HepG2 (cell line): ENCODE measurements around the gene HMBS. TPM values are rescaled to one million over a fixed set of nuclear protein-coding genes. Genes with fewer than 3 reads are reported as not detected.

Experiments
- ADNP ChIP-seq: sonication (generic); formaldehyde crosslinking; IDR thresholded peaks from 2 replicates; pipeline ENCODE4 v1.4.0; 2020; ENCODE audit warnings: missing genetic modification reagents
- AKAP8 ChIP-seq: sonication (generic); formaldehyde crosslinking; IDR thresholded peaks from 2 replicates; pipeline ENCODE4 v1.5.1; 2020; ENCODE audit warnings: mild to moderate bottlenecking, missing genetic modification reagents
- ATRX ChIP-seq: sonication (generic); formaldehyde crosslinking; IDR thresholded peaks from 2 replicates; pipeline ENCODE4 v1.4.0; 2020; ENCODE audit warnings: missing genetic modification reagents, borderline replicate concordance
- BRCA1 ChIP-seq: sonication (generic); formaldehyde crosslinking; IDR thresholded peaks from 2 replicates; pipeline ENCODE4 v1.4.0; 2020; ENCODE audit warnings: missing genetic modification reagents
- CC2D1A ChIP-seq: sonication (generic); formaldehyde crosslinking; IDR thresholded peaks from 2 replicates; pipeline ENCODE4 v1.8.1; 2023; ENCODE audit warnings: mild to moderate bottlenecking, missing genetic modification reagents
- ELF1 ChIP-seq: sonication (generic); formaldehyde crosslinking; IDR thresholded peaks from 2 replicates; pipeline ENCODE4 v1.4.0; 2020; ENCODE audit warnings: missing genetic modification reagents
- ERF ChIP-seq: IDR thresholded peaks from 2 replicates; pipeline ENCODE4 v1.6.1; 2018; ENCODE audit warnings: missing biosample characterization, missing genetic modification reagents
- KDM6A ChIP-seq: IDR thresholded peaks from 2 replicates; pipeline ENCODE4 v1.6.1; 2016; ENCODE audit warnings: low read depth
- KLF12 ChIP-seq: sonication (generic); formaldehyde crosslinking; IDR thresholded peaks from 2 replicates; pipeline ENCODE4 v1.4.0; 2020; ENCODE audit warnings: missing genetic modification reagents, borderline replicate concordance
- NFE2L1 ChIP-seq: sonication (generic); formaldehyde crosslinking; IDR thresholded peaks from 2 replicates; pipeline ENCODE4 v1.4.0; 2020; ENCODE audit warnings: missing genetic modification reagents, mild to moderate bottlenecking, borderline replicate concordance
- NR3C1 ChIP-seq: sonication (generic); formaldehyde crosslinking; IDR thresholded peaks from 2 replicates; pipeline ENCODE4 v1.4.0; 2020; ENCODE audit warnings: missing genetic modification reagents
- PHF21A ChIP-seq: sonication (generic); formaldehyde crosslinking; IDR thresholded peaks from 2 replicates; pipeline ENCODE4 v1.5.0; 2020; ENCODE audit warnings: mild to moderate bottlenecking, missing genetic modification reagents
- PHF8 ChIP-seq: sonication (generic); formaldehyde crosslinking; IDR thresholded peaks from 2 replicates; pipeline ENCODE4 v1.5.0; 2020; ENCODE audit warnings: missing genetic modification reagents
- PRMT3 ChIP-seq: sonication (generic); formaldehyde crosslinking; IDR thresholded peaks from 2 replicates; pipeline ENCODE4 v1.8.1; 2022; ENCODE audit warnings: low read depth, mild to moderate bottlenecking, moderate library complexity, missing genetic modification reagents, borderline replicate concordance
- REL ChIP-seq: sonication (generic); formaldehyde crosslinking; conservative IDR thresholded peaks from 2 replicates; pipeline ENCODE4 v1.8.0; 2022; ENCODE audit warnings: mild to moderate bottlenecking, missing genetic modification reagents, moderate library complexity
- STAT5B ChIP-seq: sonication (generic); formaldehyde crosslinking; IDR thresholded peaks from 2 replicates; pipeline ENCODE4 v1.4.0; 2020; ENCODE audit warnings: missing genetic modification reagents
- ZBTB8A ChIP-seq: sonication (generic); formaldehyde crosslinking; IDR thresholded peaks from 2 replicates; pipeline ENCODE4 v1.4.0; 2020; ENCODE audit warnings: mild to moderate bottlenecking, low read depth, missing genetic modification reagents, borderline replicate concordance
- ZNF253 ChIP-seq: sonication (generic); formaldehyde crosslinking; IDR thresholded peaks from 2 replicates; pipeline ENCODE4 v1.8.0; 2022; ENCODE audit warnings: mild to moderate bottlenecking, missing genetic modification reagents, borderline replicate concordance
- ZNF30 ChIP-seq: sonication (generic); formaldehyde crosslinking; IDR thresholded peaks from 2 replicates; pipeline ENCODE4 v1.5.0; 2020; ENCODE audit warnings: mild to moderate bottlenecking, missing genetic modification reagents
- ZNF567 ChIP-seq: sonication (generic); formaldehyde crosslinking; IDR thresholded peaks from 2 replicates; pipeline ENCODE4 v1.8.1; 2023; ENCODE audit warnings: mild to moderate bottlenecking, missing genetic modification reagents, borderline replicate concordance
- ZNF652 ChIP-seq: IDR thresholded peaks from 2 replicates; pipeline ENCODE4 v1.6.1; 2016; ENCODE audit warnings: low read depth, borderline replicate concordance
- ZNF75D ChIP-seq: sonication (generic); formaldehyde crosslinking; IDR thresholded peaks from 2 replicates; pipeline ENCODE4 v1.8.1; 2023; ENCODE audit warnings: missing genetic modification reagents, mild to moderate bottlenecking, borderline replicate concordance
- ZSCAN20 ChIP-seq: sonication (generic); formaldehyde crosslinking; IDR thresholded peaks from 2 replicates; pipeline ENCODE4 v1.4.0; 2020; ENCODE audit warnings: missing genetic modification reagents, mild to moderate bottlenecking, borderline replicate concordance
- polyA plus RNA-seq, 8 experiments: library from polyadenylated mRNA; depleted of rRNA in 3 of 8; stranded (reverse) in 7 of 8; unstranded in 1 of 8; fragments of >200 nt; fragmentation: Illumina TruSeq in 4 of 8; extraction: Trizol in 4 of 8; gene quantifications; 2 replicates each; pipeline versions ENCODE4 v1.2.1 to v1.2.3, GENCODE V29; 2011 to 2016; ENCODE audit warnings: low read depth in 4 of 8, missing spikeins in 1 of 8, mixed read lengths in 1 of 8; ENCODE audit not compliant: insufficient read depth in 1 of 8
- total RNA-seq, 5 experiments: library from RNA; depleted of rRNA; stranded (reverse); fragments of >200 nt; fragmentation: Illumina TruSeq; extraction: Trizol; gene quantifications; 2 replicates each; pipeline ENCODE4 v1.2.3, GENCODE V29; 2016; ENCODE audit warnings: low read depth in 1 of 5
- TF ChIP-seq, protein P1 (sequence below): sonication (generic); formaldehyde crosslinking; IDR thresholded peaks from 2 replicates; pipeline ENCODE4 v1.9.0; 2021; ENCODE audit warnings: missing genetic modification reagents, mild to moderate bottlenecking, borderline replicate concordance
- TF ChIP-seq, protein P2 (sequence below): IDR thresholded peaks from 2 replicates; pipeline ENCODE4 v1.6.1; 2016; ENCODE audit warnings: control low read depth
- TF ChIP-seq, protein P3 (sequence below): sonication (generic); formaldehyde crosslinking; IDR thresholded peaks from 2 replicates; pipeline ENCODE4 v1.4.0; 2020; ENCODE audit warnings: low read depth, mild to moderate bottlenecking, missing genetic modification reagents
- TF ChIP-seq, protein P4 (sequence below): sonication (generic); formaldehyde crosslinking; IDR thresholded peaks from 2 replicates; pipeline ENCODE4 v1.4.0; 2020; ENCODE audit warnings: missing genetic modification reagents

The HMBS gene
- total and polyA plus RNA-seq, 2 of the 13 experiments (the other 11 are each of a cell fraction or from before 2014, with no cell fraction given), result 9.4 to 46.9 TPM

DNA sequence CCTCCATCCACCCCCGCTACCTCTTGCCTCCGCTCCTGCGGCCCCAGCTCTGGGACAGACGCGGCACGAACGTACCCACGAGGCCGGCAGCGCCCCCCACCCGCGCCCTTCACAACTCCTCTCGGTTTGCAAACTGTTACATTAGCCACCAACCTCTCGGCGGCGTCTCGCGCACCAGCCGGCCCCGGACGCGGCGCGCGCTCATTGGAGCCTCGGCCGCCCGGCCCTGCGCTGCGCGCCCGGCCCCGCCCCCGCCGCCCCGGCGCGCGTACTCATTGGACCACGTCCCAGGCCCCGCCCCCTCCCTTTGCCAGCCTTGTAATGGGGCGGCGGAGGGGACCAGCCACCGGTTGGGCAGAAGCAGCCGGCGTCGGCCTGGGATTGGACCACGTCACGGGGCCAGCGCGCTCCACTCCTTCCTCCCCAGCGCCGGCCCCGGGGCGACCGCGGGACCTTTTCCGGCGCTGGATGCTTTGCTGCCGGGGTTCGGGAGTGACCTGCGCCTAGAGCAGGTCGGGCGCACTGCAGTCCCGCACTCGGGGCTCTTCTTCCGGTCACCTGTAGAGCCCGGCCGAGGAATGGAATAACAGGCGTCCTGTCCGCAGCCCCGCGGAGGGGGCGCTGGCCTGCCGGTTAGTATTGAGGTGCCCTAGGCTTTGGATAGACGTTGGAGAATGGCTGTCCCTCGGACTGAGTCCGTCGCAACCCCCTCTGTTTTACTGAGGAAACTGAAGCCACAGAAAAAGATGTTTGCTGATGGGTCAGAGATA, 27.5 kb upstream of the HMBS start, which contains the start of gene HYOU1 (continued):
- TF ChIP-seq ATRX, result no peak
- TF ChIP-seq ZNF75D (CRISPR knock-in tag), result no peak
- TF ChIP-seq AKAP8 (CRISPR knock-in tag), result 0 out of 2 replicates have a peak, but pooled peaks have one; percentile 8
- TF ChIP-seq ZBTB8A (CRISPR knock-in tag), result no peak
- no peak for TF ChIP-seq BRCA1
- no peak for TF ChIP-seq REL
- TF ChIP-seq ZNF253 (CRISPR knock-in tag), result no peak
- TF ChIP-seq KDM6A (CRISPR knock-in tag), result no peak
- TF ChIP-seq KLF12 (CRISPR knock-in tag), result no peak
- TF ChIP-seq PHF8 (CRISPR knock-in tag), result peak; percentile 76
- TF ChIP-seq ZNF567 (CRISPR knock-in tag), result no peak
- TF ChIP-seq, protein P1, sequence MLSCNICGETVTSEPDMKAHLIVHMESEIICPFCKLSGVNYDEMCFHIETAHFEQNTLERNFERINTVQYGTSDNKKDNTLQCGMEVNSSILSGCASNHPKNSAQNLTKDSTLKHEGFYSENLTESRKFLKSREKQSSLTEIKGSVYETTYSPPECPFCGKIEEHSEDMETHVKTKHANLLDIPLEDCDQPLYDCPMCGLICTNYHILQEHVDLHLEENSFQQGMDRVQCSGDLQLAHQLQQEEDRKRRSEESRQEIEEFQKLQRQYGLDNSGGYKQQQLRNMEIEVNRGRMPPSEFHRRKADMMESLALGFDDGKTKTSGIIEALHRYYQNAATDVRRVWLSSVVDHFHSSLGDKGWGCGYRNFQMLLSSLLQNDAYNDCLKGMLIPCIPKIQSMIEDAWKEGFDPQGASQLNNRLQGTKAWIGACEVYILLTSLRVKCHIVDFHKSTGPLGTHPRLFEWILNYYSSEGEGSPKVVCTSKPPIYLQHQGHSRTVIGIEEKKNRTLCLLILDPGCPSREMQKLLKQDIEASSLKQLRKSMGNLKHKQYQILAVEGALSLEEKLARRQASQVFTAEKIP (CRISPR knock-in tag), result no peak
- TF ChIP-seq ADNP (CRISPR knock-in tag), result no peak
- peak; percentile 54; the same call in 1 of the 2 replicates for TF ChIP-seq ZNF652 (CRISPR knock-in tag)
- no peak for TF ChIP-seq PRMT3 (CRISPR knock-in tag)
- TF ChIP-seq STAT5B, result 0 out of 2 replicates have a peak, but pooled peaks have one; percentile 36
- TF ChIP-seq ZSCAN20 (CRISPR knock-in tag), result no peak
- no peak for TF ChIP-seq CC2D1A (CRISPR knock-in tag)
- TF ChIP-seq ZNF30 (CRISPR knock-in tag), result no peak
- TF ChIP-seq PHF21A (CRISPR knock-in tag), result peak; percentile 94
- TF ChIP-seq, protein P2, sequence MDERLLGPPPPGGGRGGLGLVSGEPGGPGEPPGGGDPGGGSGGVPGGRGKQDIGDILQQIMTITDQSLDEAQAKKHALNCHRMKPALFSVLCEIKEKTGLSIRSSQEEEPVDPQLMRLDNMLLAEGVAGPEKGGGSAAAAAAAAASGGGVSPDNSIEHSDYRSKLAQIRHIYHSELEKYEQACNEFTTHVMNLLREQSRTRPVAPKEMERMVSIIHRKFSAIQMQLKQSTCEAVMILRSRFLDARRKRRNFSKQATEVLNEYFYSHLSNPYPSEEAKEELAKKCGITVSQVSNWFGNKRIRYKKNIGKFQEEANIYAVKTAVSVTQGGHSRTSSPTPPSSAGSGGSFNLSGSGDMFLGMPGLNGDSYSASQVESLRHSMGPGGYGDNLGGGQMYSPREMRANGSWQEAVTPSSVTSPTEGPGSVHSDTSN, result no peak
- peak; percentile 79 for TF ChIP-seq ELF1 (CRISPR knock-in tag)
- TF ChIP-seq, protein P3, sequence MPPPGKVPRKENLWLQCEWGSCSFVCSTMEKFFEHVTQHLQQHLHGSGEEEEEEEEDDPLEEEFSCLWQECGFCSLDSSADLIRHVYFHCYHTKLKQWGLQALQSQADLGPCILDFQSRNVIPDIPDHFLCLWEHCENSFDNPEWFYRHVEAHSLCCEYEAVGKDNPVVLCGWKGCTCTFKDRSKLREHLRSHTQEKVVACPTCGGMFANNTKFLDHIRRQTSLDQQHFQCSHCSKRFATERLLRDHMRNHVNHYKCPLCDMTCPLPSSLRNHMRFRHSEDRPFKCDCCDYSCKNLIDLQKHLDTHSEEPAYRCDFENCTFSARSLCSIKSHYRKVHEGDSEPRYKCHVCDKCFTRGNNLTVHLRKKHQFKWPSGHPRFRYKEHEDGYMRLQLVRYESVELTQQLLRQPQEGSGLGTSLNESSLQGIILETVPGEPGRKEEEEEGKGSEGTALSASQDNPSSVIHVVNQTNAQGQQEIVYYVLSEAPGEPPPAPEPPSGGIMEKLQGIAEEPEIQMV (CRISPR knock-in tag), result no peak
- no peak; the same call in 1 of the 2 replicates for TF ChIP-seq ERF (CRISPR knock-in tag)
- TF ChIP-seq NR3C1 (CRISPR knock-in tag), result no peak
- TF ChIP-seq NFE2L1, result no peak
- TF ChIP-seq, protein P4, sequence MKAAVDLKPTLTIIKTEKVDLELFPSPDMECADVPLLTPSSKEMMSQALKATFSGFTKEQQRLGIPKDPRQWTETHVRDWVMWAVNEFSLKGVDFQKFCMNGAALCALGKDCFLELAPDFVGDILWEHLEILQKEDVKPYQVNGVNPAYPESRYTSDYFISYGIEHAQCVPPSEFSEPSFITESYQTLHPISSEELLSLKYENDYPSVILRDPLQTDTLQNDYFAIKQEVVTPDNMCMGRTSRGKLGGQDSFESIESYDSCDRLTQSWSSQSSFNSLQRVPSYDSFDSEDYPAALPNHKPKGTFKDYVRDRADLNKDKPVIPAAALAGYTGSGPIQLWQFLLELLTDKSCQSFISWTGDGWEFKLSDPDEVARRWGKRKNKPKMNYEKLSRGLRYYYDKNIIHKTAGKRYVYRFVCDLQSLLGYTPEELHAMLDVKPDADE (CRISPR knock-in tag), result no peak
